B cell (primary cell): ENCODE data around the gene CMPK1.

Experiments used
- EZH2 ChIP-seq: IDR thresholded peaks from 2 replicates; pipeline ENCODE4 v1.6.1; 2012; ENCODE audit warnings: borderline replicate concordance, low read depth, mild to moderate bottlenecking, moderate library complexity, low read length; ENCODE audit not compliant: insufficient read depth, poor library complexity, severe bottlenecking
- TF ChIP-seq, protein P1 (sequence below): fragments of 200-600 bp; IDR thresholded peaks from one replicate; pipeline ENCODE4 v1.8.0; 2022; ENCODE audit warnings: antibody characterized with exemption, mild to moderate bottlenecking

DNA sequence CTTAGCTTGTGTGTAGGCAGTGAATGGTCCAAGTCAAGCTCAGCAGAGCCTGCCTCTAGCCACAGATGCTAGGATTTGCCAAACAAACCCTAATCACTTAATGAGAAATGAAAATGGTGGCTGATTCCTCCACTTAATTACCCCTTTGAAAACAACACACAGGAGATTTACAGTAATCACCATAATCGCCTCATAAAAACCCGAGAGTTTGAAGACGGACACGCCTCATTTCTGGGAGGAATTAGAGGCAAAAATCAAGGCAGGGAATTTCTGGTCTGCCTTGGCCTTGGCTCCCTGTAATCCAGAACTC, 66.2 kb downstream of the CMPK1 start:
- TF ChIP-seq EZH2, result no peak
- TF ChIP-seq, protein P1, sequence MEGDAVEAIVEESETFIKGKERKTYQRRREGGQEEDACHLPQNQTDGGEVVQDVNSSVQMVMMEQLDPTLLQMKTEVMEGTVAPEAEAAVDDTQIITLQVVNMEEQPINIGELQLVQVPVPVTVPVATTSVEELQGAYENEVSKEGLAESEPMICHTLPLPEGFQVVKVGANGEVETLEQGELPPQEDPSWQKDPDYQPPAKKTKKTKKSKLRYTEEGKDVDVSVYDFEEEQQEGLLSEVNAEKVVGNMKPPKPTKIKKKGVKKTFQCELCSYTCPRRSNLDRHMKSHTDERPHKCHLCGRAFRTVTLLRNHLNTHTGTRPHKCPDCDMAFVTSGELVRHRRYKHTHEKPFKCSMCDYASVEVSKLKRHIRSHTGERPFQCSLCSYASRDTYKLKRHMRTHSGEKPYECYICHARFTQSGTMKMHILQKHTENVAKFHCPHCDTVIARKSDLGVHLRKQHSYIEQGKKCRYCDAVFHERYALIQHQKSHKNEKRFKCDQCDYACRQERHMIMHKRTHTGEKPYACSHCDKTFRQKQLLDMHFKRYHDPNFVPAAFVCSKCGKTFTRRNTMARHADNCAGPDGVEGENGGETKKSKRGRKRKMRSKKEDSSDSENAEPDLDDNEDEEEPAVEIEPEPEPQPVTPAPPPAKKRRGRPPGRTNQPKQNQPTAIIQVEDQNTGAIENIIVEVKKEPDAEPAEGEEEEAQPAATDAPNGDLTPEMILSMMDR, result no peak
